ENCODE results near the gene PHF2.
A peak's percentile ranks its signal among the peaks of the same experiment; 100 is the strongest.

The PHF2 gene

DNA sequence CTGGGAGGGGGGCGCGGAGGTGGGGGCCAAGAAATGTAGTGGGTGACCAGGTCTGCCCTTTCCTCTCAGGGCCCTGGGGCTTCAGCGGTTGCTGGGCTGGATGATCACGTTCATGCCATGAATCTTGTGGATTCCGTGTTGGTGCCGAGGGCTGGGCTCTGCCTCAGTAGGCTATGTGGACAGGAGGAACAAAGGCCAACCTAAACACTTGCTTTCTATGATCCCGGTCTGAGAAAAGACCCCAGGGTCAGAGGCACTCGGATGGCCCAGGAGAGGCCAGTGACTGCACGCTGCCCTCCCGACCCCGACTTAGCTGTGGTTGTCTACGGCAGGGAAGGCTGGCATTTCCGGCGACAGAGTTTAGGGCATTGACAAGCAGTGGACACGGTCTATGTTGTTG lies 26.6 kb downstream of the PHF2 start:
- DNase-seq, result no peak

DNA sequence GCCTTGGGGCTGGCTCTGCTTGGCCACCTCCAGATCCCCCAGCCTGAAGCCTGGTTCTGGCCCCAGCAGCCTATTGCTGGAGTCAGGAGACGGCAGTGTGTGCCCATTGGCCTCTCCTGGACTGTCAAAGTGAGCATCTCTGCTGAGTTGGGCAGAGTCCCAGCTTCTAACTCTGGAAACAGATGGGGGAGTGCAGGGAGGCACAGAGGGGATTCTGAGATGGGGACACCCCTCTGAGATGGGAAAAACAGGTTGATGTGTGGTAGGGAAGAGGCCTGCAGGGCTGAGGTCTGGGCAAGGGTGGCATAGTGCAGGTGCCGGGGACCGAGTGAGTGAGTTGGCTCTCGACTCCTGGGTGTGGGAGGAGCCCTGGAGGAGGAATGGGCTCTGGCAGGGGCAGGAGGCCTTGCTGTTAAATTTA lies 27.5 kb downstream of the PHF2 start:
- no peak for DNase-seq

DNA sequence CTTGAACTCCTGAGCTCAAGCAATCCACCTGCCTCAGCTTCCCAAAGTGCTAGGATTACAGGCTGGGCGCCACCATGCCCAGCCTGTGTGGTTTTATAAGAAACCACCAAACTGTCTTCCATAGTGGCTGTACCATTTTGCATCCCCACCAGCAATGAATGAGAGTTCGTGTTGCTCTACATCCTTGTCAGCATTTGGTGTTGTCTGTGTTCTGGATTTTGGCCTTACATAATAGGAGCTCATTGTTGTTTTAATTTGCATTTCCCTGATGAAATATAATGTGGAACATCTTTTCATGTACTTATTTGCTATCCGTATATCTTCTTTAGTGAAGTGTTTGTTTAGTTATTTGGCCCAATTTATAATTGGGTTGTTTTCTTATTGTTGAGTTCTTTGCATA lies 29.8 kb downstream of the PHF2 start:
- DNase-seq, result no peak

DNA sequence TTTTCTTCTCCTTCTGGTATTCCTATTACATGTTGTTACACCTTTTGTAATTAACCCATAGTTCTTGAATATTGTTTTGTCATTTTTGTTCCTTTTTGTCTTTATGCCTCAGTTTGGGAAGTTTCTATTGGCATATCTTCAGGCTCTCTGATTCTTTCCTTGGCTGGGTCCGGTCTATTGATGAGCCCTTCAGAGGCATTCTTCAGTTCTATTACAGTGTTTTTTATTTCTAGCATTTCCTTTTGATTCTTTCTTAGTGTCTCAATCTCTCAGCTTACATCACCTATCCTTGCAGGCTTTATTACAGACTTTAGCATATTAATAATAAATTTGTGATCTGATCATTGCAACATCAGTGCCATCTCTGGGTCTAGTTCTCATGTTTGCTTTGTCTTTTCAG lies 33.8 kb downstream of the PHF2 start:
- no peak for DNase-seq

DNA sequence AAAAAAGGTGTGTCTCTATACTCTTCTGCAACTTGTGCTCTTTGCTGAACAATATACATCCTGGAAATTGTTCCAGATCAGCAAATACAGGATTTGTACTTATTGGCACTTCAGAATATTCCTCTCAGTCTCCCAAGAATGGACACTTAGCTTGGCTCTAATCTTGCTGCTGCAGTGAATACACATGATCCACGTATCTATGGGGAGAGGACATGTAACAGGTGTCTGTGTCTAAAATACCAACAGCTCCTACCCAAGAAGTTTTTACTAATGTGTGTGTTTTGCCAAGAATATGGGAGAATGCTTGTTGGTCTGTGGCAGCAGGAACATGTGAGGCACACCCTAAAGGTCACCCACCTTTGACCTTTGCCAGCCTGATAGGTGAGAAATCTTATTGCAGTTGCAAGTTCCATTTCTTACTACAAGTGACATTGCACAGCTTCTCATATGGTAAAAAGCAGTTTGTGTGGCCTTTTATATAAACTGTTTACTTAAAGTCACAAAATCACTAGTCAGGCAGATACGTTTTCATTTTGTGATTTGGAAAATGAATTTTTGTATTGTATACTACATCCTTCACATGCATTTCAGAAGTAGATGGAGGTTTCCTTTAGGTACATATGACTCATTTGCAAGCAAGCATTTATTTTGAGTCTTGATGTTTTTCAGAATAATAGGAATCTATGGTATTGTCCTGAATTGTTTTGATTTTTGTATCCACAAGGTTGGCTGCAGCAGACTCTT lies 35.8 kb downstream of the PHF2 start:
- no peak for DNase-seq

DNA sequence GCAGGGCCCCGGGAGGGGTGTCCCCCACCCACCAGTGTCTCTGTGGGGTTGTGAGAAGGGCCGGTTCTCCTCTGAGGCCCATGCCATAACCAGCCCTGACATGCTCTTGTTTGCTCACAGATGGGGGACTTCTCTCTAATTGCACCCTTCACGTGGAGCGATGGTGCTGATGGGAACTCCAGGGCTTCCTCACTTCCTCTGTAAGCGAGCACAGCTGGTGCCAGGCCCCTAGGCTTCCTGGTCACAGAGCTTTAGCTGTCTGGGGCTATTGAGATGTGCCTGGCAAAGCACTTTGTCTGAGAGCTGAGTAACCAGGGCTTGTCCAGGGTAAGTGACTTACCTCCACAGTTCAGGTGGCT lies 36.4 kb downstream of the PHF2 start:
- peak; percentile 6 for DNase-seq

DNA sequence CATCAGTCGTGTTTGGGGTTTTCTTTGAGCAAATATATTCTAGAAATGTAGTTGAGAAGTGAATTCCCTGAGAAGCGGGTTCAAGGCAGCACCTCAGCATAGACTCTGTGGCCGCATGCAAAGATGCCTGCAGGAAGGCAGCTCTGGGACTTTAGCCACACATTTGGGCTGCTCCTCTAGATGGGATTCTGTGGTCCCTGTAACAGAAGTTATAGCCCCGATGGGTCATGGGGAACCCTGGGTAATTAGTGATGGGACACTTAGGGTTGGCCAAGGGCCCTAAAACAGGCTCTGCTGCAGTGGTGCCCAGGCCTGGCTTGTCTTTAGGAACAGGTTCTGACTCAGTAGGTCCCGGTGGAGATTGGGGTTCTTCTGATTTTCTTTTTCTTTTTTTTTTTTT lies 36.8 kb downstream of the PHF2 start:
- no peak for DNase-seq

DNA sequence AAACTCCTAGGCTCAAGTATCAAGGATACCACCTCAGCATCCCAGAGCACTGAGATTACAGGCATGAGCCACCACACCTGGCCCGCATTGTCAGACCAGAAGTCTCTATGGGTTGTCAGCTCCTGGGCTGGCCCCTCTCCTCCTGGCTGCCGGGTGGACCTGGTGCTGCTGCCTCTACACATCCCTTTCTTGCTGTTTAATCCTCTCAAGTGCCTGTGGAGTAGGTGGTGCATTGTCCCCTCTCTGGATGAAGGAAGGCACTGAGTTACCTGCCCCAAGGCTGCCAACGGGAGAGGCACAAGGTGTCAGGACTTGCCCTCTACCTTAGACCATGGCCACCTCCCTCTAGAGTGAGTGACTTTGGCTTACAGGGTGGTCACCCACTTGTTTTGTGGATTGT lies 37.4 kb downstream of the PHF2 start:
- DNase-seq, result no peak

DNA sequence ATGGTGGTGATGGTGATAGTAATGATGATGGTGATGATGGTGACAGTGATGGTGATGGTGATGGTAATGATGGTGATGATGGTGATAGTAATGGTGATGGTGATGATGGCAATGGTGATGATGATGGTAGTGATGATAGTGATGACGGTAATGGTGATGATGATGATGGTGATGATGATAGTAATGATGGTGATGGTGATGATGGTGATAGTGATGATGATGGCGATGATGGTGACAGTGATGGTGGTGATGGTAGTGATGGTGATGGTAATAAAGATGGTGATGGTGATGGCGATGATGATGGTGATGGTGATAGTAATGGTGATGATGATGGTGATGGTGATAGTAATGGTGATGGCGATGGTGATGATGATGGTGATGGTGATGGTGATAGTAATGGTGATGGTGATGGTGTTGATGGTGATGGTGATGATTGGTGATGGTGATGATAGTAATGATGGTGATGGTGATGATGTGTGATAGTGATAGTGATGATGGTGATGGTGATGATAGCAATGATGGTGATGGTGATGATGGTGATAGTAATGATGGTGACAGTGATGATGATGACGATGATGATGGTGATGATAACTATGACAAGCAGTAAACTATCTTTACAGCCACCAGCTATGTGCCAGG lies 38.6 kb downstream of the PHF2 start:
- DNase-seq, result no peak

DNA sequence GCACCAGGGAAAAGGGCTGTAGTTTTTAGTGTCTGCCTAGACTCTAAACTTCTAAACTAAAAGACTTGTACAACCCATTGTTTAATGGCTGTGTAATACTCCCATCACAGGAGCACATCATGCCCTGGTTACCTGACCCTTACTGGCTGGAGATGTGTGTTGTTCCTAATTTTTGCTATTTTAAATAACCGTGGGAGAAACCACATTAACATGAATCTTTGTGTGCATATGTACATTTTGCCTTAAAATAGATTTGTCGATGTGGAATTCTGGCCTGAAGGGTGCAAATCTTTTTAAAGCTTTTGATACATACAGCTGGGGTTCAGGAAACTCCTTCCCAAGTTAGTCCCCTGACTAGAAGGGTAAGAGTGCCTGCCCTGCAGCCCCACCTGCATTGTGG lies 39.7 kb downstream of the PHF2 start:
- no peak for DNase-seq

DNA sequence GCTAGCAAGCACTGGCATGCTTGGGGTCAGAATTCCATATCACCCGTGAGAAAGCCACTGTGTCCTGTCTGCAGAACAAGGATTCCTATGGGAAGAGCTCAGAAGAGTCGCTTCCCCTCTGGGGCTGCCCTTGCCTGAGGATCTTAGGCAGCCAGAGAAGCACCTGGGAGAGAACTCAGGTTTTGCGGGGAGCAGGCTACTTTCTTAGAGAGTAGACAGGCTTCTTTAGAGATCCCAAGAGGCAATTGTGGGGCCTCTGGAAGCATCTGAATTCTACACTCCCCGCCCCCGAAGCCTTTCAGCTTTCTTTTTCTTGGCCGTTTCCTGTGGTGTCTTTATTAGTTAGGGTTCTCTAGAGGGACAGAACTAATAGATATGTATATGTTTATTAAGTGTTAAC lies 40.9 kb downstream of the PHF2 start:
- no peak for DNase-seq

DNA sequence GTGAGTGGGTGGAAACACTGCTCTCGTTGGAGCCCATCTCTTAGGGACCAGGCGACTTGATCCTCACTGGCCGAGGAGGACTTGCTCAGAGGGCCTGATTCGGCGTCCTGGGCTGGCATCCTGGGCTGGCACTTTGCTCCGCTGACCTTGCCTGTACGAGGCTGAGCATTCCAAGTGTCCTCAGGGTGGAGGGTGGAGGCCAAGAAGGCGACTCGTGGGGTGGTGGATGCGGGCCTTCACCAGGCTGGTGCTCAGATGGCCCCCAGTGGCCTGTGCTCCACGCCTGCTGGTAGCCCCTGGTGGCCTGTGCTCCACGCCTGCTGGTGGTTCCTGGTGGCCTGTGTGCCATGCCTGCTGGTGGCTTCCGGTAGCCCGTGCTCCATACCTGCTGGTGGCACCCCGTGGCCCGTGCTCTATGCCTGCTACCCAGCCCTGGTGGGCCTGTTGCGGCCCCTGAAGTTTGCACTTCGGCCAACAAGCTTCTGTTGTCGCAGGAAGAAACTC lies 42.9 kb downstream of the PHF2 start:
- no peak for DNase-seq

DNA sequence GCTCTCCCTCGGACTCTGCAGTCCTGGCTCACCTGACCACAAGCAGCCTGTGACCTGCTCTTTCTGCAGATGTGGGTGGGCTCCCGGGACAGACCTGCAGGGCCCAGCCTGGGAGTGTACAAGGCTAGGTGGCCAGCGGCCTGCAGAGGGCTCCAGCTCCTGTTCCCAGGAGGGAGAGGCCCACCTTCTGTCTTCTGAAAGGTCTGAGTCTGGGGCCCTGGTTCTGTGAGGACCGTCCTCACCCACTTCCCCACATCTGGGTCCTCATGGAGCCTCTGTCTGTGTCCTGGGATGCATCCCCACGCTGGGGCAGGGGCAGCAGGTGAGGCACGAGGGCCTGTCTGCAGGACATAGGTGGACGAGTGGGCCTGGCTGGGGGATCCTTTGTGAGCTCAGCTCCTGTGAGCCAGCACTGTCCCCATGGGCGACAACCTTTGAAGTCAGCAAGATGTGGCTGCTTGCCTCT lies 43.7 kb downstream of the PHF2 start:
- DNase-seq, result no peak

DNA sequence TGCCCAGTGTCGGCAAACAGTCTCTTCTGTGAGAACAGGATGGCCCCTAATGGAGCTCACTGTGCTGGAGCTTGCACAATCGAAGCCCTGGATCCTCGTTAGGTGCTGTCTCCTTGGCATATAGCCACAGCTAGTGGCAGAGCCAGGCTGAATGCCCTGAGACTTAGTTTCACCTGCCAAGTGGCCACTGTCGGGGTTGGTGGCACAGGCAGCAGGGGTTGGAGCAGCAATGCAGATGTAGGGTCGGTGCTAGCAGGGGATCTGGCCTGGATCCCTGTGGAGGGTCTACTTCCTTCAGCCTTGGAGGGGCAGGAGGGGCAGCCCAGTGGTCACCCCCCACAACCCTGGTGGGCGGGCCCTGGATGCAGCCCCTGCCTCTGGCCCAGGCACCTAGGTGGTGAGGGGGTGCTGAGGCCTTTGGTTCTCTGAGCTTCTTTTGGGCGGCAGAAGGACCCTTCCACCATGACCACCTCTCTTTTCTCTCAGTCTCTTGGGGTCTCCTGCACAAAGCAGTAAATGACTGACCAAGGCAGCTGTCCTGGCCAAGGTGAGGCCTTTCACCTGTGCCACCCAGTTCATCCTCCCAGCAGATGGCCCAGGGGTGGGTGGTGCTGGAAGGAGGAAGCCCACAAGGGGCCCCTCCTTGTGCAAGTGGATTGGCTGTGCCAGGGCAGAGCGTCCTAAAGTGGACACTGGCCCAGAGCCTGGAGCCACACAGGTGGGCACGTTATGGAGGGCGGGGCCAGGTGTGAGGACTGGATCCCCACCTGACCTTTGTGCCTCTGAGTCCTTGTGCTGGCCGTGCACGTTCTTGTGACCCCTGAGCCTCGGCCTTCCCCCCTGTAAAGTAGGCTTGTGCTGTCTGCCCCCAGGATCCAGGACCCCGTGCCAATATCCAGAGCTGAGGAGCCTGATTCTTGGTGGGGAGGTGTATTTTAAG lies 44.8 kb downstream of the PHF2 start:
- no peak for DNase-seq

DNA sequence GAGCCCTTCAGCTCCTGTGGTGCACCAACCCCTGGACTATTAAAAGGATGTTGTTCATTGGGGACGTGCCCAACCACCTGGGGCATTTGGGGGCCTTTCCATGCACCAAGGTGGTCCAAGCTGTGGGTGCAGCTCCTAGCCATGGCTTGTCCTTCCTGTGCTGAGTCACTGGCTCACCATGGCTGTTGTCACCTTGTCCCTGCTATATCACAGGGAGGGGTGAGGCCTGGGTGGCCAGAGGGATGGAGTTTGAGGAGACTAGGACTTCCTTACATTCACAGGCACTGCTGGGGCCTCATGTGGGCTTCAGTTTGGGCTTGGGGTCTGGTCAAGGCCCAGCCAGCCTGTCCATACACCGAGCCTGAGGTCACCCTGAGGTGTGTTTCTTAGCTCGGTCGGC lies 45.5 kb downstream of the PHF2 start:
- no peak for DNase-seq

DNA sequence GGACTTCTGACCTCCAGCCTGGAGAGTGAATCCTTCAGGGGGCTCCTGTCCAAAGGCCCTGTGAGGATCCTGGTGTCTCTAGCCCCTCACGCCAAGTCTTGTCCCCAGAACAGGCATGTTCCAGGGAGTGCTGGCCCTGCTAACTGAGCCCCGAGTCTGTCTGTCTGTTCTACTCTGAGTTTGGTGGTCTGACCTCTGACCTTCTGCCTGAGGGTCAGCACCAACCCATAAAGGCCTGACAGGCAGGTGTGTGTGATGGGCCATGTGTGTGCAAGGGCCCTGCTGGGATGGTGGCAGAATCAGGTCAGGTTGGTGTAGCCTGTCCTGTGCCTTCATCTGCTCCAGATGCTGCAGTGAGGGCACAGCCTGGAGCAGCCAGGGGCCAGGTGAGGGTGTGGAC lies 46.3 kb downstream of the PHF2 start:
- no peak for DNase-seq

DNA sequence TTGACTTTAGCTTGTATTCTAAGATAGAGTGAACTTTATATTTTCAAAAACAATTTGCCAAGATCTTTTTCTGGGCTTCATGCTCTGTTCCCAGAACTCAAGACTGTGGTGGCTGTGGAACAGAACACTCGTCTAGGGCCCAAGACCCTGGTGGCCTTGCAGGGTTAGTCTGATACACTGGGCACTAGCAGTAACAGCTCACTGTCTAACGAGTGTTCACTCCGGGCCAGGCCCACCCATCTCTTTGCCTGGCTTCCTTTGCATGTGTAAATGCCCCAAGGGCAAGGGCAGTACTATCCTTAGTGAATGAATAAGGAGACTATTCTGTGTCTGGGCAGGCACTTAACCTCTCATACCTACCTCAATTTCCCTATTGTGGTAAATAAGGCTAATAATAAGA lies 47.4 kb downstream of the PHF2 start:
- DNase-seq, result no peak

DNA sequence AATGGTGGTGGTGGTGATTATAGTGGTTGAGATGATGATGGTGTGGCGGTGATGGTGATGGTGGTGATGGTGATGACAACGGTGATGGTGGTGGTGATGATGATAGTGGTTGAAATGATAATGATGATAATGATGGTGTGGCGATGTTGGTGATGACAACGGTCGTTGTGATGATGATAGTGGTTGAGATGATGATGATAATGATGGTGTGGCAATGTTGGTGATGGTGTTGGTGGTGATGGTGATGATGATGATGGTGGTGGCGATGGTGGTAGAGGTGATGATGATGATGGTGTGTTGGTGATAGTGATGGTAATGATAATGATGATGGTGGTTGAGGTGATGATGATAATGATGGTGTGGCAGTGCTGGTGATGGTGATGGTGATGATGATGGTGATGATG lies 48.0 kb downstream of the PHF2 start:
- DNase-seq, result no peak

DNA sequence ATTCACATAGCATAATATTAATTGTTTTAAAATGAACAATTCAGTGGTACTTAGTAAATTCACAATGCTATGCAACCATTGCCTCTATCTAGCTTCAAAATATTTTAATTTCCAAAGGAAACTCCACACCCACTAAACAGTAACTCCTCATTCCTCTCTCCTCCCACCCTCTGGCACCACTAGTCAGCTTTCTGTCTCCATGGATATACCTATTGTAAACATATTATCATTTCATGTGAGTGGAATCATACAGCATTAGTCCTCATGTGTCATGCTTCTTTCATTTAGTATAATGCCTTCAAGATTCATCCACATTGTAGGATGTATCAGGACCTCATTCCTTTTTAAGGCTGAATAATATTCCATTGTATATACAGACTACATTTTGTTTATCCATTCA lies 48.6 kb downstream of the PHF2 start:
- DNase-seq, result peak; percentile 5

DNA sequence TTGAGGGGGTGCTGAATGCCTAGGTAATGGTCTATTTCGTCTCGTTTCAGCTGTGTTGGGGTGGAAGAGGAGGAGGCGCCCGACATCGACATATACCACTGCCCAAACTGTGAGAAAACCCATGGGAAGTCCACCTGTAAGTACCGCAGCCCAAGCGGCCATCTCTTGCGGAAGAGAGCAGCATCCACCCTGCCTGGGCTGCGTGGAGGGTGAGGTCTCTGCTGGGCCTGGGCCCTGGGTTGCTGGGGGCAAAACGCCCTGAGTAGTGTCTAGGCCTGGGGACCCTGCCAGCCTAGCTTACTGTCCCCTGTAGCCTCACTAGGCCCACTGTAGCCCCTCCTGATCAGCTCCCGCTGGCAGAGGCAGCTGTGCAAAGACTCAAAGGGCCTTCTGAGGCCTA lies 53.5 kb downstream of the PHF2 start:
- no peak for DNase-seq

DNA sequence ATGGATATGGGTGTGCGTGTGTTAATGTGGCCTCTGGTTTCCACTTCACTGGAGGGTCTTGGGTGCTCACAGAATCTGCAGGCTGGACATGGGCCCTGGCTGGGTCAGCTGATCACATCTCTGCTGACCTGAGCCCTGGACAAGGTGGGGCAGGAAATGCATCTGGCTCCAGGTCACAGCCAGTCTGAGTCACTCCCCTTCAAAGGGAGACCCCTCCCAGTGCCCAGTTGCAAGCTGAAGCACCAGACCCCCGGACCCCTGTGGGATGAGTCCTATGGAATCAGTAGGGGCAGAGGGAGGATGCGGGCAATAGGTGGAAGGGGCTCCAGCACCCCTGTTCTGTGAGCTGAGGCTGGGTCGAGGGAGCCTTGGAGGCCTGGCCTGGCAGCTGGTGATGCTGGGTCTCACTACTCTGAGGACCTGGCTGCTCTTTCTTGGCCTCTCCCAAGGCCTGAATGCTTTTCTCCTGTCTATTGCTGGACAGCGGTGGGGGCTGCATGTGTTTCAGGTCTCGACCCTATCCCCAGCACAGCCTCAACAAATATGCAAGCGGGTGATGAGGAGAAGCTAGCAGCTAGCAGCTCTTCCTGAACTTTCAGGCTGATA lies 54.5 kb downstream of the PHF2 start:
- no peak for DNase-seq

DNA sequence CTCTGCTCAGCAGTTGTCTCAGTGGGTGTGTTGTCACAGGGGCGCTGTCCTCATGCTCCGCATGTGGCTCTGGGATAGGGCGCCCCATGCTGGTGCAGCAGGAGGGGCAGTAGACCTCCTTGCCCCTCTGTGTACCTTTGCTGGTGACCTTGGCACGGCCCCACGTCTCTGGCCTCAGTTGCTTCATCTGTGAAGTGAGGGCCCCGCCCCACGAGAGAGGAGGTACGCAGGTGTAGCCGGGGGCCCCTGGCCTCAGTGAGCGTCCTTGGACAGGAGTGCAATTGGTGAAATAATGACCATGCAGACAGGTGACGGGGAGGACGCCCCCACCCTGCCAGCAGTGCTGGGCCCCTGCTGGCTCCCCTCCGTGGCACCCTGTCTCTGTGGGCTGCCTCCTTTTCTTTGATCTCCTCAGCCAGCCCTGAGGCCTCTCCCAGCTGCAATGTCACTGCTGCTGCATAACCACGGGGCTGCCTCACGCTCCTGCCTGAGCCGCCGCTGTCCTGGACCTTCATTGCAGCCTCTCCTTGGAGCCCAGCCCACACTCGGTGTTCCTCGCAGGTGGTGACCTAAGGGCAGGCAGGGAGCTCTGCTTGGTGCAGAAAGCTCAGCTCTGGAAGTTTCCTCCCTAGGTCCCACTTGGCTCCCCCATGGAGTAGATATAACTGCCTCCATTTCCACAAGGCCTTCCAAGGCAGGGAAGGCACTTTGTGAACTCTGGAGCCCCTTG lies 57.3 kb downstream of the PHF2 start:
- no peak for DNase-seq
